GM18907 (cell line): ENCODE results near the gene ADAT3.

ENCODE experiments used
- ATAC-seq: cut with Tn5 transposase; IDR thresholded peaks from one replicate; pipeline ENCODE4 v1.9.1; 2021; ENCODE audit warnings: mild to moderate bottlenecking, moderate library complexity; ENCODE audit not compliant: unreplicated experiment

The ADAT3 gene

DNA sequence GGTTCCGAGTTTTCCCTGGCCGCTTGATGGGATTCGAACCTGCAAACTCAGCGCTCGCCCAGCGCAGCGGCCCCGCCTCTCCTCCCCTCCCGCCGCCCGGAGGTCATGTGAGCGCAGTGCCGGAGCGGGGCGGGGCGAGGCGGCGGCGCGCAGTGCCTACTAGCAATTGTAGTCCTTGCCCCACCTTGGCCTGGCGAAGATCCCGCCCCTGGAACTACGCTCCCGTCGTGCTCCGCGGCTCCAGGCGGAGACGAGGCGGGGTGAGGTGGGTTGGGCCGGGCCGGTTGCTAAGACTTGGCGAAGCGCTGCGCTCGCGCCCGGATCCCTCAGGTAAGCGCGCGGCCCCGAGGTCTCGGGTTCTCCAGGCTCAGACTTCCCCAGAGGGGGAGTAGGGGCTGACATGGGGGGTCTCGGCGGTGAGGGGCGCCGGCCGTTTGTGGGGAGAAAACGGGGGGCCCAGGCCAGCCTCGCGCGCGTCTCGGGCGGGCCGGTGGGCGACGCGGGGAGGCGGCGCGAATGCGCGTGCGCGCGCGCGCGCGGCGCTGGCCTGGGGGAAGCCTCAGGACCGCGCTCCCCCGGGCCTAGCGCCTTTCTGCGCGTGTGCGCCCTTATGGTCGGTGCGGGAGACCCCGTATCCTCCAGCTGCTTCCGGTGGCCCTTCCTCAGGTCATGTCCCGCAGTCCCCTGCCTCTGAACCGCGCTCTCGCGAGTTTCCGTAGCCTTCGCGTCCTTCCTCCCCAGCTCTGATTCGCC is at the start of gene ADAT3, which contains the start of gene SCAMP4:
ADAT3 (plus strand) TSS at position 290 of the 753 bp plus-strand sequence. CDS start 6,649 bp downstream, outside the sequence.
SCAMP4 (plus strand) TSS at position 290 of the 753 bp plus-strand sequence. CDS start 9,621 bp downstream, outside the sequence.
- ATAC-seq, result peak; percentile 76

DNA sequence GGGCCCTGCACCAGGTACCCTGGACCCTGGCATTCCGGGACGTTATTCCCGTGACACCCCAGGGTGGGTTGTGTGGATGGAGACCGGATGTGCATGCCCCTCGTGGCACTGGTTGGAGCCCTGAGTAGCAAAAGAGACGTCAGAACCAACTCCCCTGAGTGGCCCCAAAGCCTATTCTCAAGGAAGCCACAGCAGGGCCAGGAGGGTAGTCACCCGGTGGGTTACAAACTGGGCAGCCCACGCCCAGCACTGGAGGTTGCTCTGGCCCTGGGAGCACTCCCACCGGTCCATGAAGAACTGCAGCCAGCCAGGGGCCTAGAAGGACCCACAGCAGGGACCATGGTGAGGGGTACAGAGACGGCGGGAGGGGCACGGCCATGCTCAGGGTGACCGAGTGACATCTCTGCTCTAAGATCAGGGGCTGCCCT is 49.4 kb upstream of the ADAT3 start:
- peak; percentile 3 for ATAC-seq

DNA sequence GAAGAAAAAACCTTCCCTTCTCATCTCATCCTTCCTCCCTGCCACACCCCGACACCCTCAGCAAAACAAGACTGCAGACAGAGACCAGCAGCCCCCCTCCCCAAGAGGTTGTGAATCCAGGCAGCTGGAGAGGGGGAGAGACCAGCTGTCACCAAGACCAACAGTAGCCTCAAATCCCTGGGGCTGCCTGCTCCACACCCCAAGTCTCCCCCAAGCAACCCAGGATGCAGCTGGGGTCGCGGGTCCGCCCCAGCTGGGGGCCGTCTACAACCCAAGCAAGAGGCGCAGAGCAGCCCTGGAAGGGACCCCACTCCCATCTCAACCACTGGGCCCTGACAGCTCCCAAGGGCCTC is 48.9 kb upstream of the ADAT3 start:
- no peak for ATAC-seq

DNA sequence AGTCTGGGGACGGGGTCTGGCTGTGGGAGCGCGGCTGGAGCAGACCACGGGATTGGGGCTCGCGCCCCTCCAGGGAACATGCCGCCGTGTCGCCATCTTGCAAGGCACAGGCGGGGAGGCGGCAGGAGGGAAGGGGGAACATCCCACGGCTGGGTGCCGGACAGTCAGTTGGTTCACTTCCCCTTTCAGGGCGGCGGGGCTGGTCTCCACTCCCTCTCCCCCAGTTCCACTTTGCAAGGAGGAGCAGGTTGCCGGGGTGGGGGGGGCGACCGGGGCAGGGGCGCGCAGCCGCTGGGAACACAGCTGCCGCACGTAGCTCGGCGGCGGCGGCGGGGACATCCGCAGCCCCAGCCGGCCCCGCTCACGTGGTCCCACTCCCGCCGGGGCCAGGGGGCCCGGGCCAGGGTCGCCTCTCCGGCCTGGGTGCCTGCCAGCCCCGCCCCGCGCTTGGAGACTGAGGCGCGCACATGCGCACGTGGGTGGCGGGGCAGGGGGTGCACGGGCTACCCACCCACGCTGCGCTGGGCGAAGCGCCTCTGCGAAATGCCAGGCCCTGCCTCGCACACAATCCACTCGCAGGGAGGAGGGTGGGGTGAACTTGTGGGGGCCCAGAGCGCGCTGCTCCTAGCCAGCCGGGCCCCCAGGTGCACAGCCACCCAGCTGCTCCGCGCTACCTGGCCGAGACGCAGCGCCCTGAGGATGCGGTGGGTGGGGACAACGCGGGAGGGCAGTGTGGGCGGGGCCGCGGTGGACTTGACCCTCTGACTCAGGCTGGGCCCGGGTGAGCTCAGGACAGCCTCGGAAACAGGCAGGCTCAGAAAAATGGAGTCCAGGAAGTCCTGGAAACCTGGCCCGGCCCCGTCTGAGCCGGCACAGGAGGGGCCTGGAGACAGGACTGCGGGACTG is 48.2 kb upstream of the ADAT3 start:
- no peak for ATAC-seq

DNA sequence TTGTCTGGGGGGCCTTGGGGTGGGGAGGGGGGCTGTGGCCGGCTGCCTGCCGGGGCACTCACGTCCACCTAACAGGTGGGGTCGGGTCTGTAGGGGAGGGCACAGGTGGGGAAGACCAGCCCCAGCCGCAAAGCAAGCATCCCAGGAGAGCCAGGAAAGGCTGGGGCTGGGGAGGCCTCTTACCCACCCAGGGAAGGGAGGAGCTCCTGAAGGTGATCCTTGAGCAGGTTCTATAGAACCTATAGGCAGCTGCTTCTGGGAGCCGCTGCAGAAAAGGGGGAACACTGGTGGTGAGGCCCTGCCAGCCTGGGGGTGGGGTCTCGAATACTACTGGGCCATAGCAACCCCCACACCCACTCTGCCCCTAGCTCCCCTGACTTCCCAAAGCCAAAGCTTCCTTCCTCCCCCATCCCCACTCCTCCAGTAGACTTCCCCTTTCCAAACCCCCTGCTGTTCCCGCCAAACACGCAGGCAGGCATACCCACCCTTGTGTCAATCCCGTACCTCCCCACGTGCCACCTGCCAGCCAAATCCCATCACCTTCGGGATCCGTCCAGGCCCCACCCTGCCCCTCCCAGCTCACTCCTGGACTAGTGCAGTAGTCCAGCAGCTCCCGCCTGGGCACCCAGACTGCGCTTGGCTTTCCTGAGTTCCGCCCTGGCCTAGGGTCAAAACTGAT is 47.4 kb upstream of the ADAT3 start:
- no peak for ATAC-seq

DNA sequence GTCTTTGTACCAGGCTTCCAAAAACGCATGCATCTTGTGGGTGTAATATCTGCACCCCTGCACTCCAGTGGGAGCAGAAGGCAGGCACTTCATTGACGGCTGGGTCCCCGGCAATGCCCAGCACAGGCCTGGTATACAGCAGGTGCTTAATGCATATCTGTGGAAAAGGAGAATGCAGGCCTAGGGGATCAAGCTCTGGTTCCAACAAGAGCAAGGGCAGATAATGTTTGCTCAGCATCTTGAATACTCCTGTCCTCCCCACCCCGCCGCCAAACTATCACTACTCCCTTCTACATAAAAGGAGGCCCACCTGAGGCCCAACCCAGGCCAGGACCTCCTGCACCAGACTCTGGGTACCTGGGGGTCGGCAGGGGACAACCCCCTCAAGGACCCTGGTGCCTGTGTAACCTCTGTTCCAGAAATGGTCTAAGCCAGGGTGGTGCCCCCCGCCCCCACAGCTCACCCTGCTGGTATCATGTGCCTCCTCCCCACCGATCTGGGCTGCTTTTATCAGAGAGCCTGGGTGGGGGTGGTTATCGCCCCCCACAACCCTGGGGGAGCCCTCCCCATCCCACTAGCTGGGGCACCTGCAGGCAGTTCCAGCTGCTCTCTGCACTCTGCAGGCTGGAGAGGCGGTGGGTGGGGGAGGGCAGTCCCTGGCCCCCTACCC is 46.7 kb upstream of the ADAT3 start:
- ATAC-seq, result no peak

DNA sequence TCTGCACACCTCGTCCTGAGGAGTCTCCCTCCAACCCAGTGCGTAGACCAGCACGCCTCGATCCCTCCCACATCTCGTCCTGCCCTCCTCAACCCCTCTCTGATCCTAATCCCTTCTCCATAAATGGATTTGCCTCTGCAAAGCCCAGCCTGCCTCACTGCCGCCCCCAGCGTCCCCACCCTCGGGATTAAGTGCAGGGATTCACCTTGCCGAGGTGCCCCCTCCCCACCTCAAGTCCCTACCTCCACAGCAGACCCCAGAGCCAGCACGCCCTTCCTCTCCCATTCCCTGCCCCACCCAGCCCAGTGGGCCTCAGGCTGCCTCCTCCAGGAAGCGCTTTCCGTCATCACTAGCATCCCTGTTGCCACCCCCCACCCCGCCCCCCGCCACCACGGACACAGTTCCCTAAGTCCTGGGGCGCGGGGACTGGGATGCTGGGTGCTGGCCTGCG is 45.8 kb upstream of the ADAT3 start:
- ATAC-seq, result no peak

DNA sequence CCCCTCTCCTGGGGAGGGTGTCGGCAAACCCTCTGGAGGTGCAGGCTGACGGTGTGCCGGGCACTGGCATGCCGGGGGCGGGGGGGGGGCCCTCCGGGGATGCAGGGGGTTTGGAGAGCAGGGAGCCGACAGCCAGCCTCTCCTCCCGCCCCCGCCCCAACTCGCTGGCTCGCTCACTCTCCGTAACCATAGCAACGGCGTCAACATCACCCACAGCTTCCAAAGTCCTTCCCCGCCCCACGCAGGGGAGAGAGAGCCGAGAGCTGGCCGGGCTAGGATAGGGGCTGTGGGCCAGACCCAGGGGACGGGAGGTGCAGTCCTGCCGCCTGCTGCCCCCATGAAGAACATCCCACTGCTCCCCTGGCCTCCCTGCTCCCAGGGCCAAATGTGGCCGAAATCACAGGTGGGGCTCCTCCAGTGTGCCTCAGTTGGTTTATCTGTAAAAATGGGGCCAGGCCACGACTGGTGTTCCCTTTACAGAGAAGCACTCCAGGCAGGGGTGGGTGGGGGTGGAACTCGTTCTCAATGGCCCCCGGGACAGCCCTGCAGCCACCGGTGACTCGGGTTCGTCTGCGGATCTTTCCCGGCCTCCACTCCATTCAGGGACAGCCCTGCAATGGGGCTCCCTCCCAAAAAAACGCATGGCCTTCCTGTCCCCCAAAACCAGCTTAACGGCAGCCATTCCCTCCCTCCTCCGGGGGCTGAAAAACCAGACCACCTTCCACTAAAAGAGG is 45.0 kb upstream of the ADAT3 start:
- no peak for ATAC-seq

DNA sequence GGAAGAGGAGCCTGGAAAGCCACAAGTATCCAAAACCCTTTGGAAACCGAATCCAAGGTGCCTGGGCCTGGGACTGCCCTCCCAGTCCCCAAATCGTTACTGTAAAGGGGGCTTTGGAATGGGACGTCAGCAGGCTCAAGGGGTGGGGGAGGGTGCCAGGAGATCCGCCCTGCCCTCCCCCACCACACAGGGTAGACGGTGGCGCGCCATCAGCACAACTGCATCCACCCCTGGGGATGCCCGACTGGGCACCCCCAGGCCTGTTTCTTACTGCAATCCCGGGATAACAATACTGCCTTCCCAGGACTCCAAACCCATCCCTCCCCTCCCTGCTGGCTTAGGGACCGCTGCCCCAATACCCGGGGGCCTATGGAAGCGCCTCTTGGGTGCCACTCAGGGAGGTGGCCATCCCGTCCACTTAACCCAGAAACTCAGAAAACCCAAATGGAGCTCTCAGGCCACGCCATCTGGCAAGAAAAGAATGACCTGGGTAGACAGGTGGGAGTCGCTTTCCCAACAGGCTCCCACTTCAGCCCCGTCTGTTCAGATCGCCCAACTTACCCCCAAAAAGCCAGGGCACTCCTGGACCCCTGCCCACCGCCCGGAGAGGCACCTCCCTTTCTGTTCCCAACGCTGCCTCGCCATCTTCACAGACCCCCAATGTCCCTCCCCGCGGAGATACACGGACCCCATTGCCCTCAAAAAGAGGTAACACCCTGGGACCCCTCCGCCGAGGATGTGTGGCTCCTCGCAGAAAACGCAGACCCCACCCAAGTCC is 44.2 kb upstream of the ADAT3 start:
- no peak for ATAC-seq

DNA sequence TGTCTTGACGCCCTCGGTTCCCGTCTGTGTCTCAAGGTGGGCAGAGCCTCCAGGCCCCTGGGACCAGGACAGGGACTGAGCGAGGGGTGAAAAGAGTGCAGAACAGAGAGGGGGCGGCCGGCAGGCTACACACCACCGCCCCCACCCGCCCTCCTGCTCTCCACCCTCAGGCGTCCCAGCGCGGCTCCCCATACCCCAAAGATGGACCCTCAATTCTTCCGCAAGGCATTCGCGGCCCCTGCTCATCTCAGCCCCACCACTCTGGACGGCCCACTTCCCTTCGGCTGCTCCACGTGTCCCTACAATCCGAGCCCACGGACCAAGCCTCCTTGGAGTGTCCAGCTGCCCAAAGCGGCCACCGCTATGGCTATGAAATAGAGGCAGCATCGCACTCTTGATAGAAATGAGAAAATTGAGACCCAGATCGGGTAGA is 43.6 kb upstream of the ADAT3 start:
- ATAC-seq, result no peak

DNA sequence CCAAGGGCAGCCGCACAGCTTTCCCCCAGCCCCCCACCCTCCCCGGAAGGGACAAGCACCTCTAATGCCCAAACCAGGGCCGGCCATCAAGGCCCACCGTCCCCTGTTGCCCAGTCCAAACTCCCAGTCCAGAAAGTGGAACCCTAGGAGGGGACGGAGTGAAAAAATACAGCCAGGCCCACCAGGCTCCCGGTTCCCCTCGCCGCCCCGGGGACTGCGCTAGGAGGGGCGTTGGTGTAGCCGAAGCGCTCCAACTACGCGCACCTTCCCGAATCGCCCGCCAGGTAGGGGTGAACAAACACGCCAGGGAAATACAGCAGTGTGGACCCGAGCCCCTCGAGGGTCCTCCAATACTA is 43.2 kb upstream of the ADAT3 start:
- ATAC-seq, result no peak

DNA sequence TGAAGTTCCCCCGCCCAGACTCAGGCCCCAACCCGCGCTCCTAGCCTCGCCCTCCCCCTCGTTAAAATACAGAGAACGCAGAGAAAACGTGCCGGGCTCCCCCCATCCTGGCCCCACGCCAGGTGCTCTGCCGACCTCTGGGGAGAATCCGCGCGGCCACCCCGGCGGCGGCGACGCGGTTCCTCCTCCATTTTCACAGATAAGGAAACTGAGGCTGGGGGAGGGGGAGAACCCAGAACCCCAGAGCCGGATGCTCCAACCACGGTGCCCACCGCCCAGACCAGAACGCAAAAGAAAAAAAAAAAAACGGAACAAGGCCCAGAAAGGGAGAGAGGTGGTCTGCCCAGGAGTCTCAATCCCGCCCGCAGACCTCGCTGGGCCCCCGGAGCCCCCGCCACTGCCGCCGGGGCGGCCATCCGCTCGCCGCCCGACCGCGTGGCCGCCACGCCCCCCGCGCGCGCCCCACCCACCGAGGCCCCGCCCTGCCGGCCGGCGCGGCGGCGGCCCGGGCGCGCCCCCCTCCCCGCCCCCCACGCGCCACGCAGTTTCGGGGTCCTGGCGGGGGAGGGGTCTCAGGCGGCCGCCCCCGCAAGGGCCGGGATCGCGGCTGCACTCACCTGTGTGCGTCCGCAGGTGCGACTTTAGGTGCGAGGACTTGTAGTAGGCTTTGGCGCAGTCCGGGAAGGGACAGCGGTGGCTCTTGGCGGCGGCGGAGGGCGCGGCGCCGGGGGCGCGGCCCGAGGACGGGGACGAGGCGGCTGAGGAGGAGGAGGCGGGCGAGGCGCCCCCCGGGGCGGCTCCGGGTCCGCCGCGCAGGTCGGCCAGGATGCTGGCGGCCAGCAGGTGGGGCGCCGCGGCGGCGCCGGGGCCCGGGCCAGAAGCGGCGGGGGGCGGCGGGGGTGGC is 42.5 kb upstream of the ADAT3 start:
- ATAC-seq, result no peak

DNA sequence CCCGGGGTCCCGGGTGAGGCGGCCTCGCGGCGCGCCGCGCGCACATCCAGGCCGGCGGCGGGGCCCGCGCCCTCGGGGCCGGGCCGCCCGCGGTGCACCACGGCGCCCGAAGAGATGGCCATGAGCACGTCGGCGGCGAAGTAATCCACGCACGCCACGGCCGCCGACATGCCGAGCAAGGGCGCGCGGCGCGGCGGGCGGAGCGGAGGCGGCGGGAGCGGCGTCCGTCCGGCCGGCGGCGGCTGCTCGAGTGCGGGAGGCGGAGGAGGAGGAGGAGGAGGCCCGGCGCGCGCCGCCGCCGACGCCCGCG is 41.9 kb upstream of the ADAT3 start, which contains the start of gene KLF16:
KLF16 (minus strand) TSS at position 252 of the 310 bp plus-strand sequence; CDS start at position 170, 82 bp downstream.
- ATAC-seq, result no peak

DNA sequence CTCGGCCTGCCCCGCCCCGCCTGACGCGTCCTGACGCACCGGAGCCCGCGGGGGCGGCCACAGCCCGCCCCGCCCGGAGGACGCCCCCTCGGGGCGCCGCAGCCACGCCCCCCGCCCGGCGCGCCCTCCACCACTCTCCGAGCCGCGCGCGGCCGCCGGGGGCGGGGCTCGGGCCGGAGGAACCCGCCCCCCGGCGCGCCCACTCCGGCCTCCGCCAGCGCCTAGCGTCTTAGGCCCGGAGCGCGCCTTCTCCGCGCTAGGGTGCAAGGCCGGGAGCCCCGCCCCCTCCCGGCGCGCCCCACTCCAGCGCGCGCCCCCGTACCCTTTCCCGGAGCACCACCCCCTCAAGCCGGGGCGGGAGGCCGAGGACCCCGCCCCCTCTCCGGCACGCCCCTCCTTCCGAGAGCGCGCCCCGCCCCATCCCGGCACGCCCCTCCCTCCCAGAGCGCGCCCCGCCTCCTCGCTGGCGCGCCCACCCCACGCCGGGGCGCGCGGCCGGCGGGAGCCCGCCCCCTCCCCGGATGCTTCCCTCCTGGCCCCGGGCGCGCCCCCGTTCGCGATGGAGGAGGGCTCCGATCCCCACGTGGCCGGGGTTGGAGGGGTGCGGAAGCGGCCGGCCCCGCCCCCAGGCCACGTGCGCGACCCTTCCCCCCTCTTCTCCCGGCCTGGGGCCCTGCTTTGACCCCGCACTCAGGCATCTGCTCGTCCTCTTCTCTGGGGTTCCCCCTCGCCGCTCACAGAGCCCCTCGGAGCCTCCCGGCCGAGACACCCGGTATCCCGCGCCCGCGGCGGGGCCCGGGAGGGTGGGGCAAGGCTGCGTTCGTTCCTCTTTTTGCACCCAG is 41.3 kb upstream of the ADAT3 start:
- ATAC-seq, result peak; percentile 50

DNA sequence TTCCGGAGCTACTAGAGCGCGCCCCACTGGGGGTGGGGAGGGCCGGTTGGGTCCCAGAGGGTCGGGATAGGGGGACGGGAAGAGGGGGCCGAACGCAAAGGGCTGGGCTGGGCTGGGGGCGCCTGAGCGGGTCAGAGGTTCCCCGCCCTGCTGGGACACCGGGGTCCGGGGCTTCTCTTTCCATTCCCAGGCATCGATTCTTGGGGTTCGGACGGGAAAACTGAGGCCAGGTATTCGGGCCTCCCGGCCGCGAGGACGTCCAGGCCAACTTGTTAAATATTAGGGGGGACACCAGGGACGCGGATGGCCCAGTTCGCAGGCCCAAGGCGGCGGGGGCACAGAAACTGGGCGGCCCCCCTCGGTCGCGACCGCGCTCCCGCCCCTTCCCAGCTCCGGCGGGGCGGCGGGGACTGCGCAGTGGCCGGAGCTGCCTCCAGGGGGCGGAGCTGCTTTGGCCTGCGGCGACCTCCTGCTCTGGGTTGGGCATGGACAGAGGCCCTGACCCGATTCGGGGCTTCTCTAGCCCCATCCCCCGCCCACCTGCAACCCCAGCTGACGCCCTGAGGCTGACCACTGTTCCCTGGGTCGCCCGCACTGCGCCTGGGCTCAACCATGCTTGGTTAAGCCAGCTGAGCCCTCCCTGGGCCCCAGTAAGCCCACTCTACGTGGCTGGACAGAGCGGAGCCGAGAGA is 40.6 kb upstream of the ADAT3 start:
- ATAC-seq, result peak; percentile 37

DNA sequence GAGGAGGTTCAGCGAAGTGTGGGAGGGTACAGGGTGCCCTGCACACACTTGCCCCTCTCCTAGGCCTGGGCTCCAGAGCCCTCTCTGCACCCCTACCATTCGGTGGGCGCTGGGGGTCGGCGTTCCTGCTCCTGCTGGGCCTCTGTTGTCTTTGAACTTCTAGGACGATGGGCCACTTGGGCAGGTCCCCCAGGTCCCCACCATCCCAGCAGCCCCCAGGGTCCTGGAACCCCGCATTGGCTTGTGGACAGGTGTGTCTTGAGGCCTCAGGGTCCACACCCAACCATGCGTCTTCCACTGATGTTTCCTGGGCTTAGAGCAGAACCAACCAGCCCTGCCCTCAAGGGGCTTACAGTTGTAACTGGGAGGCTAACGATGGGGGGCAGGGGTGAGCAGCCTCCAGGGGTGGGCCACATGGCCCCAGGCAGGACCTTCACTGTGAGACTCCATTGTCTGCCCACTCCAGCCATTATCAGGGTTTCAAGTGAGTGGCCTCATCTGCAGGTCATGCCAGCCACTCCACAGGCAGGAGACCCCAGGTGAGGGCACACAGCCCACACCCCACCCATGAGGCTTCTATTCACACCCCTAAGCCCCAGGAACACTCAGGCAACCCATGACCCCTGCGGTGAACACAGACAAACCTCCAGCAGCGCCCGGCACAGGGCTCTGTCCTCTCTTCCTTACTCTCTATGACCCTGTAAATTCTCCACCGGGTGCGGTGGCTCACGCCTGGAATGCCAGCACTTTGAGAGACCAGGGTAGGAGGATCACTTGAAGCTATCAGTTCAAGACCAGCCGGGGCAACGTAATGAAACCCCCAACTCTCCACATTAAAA is 39.8 kb upstream of the ADAT3 start:
- no peak for ATAC-seq
